ENCODE data around the gene GPR108.

The GPR108 gene

GRCh38 chr19:6707011-6707657 is 30.2 kb downstream of the GPR108 start:
- DNase-seq, result no peak

GRCh38 chr19:6706633-6706958 is 30.8 kb downstream of the GPR108 start:
- H3K4me1 Mint-ChIP-seq, result peaks cover 6 to 9% of the 10 kb centered on the region in 2 donors
- no peak overlapping the region for H3K27ac Mint-ChIP-seq
- no peaks in the 10 kb centered on the region for H3K36me3 Mint-ChIP-seq
- DNase-seq (no peak), ATAC-seq (replicated peaks) (no peak)
- peaks cover 37 to 45% of the 10 kb centered on the region in 2 donors for H3K27me3 Mint-ChIP-seq
- no peak overlapping the region for H3K4me3 Mint-ChIP-seq
- no peaks in the 10 kb centered on the region for H3K9me3 Mint-ChIP-seq

More at GRCh38 chr19:6707011-6707657, 30.2 kb downstream of the GPR108 start:
- Mint-ChIP-seq H3K9me3 (no peaks in the 10 kb centered on the region), H3K4me3 (no peak overlapping the region), H3K27ac (no peak overlapping the region), H3K4me1 (peaks cover 6 to 9% of the 10 kb centered on the region in 2 donors), H3K27me3 (peaks cover 37 to 39% of the 10 kb centered on the region in 2 donors), H3K36me3 (no peaks in the 10 kb centered on the region)
- no peak for ATAC-seq (replicated peaks)

- ATAC-seq (replicated peaks), result no peak
- Mint-ChIP-seq H3K9me3 (no peaks in the 10 kb centered on the region), H3K27me3 (peaks cover 33 to 44% of the 10 kb centered on the region in 2 donors), H3K36me3 (no peaks in the 10 kb centered on the region), H3K27ac (no peak overlapping the region), H3K4me3 (no peak overlapping the region), H3K4me1 (peaks cover 6 to 9% of the 10 kb centered on the region in 2 donors)
- DNase-seq, result no peak
These were observed 31.3 kb downstream of the GPR108 start for GRCh38 chr19:6705931-6706632.

- Mint-ChIP-seq H3K4me1 (no peaks in the 10 kb centered on the region), H3K27ac (no peak overlapping the region), H3K36me3 (no peaks in the 10 kb centered on the region), H3K9me3 (no peaks in the 10 kb centered on the region), H3K4me3 (no peak overlapping the region), H3K27me3 (peaks cover 0 to 8% of the 10 kb centered on the region in 2 donors)
- DNase-seq (no peak), ATAC-seq (replicated peaks) (no peak)
These were observed 36.6 kb downstream of the GPR108 start for GRCh38 chr19:6700586-6701316.

GRCh38 chr19:6699935-6700334 is 37.4 kb downstream of the GPR108 start:
- H3K36me3 Mint-ChIP-seq, result no peaks in the 10 kb centered on the region
- H3K4me3 Mint-ChIP-seq, result no peak overlapping the region
- peaks cover 0 to 8% of the 10 kb centered on the region in 2 donors for H3K27me3 Mint-ChIP-seq
- no peaks in the 10 kb centered on the region for H3K9me3 Mint-ChIP-seq
- no peak overlapping the region for H3K27ac Mint-ChIP-seq
- H3K4me1 Mint-ChIP-seq, result no peaks in the 10 kb centered on the region
- DNase-seq (no peak), ATAC-seq (replicated peaks) (no peak)

- Mint-ChIP-seq H3K36me3 (no peaks in the 10 kb centered on the region), H3K27me3 (peaks cover 3 to 11% of the 10 kb centered on the region in 2 donors), H3K27ac (no peak overlapping the region), H3K4me3 (no peak overlapping the region), H3K9me3 (no peaks in the 10 kb centered on the region), H3K4me1 (peaks cover 0 to 1% of the 10 kb centered on the region in 2 donors)
- DNase-seq (no peak), ATAC-seq (replicated peaks) (peak; percentile 27 to 36)
These were observed 40.1 kb downstream of the GPR108 start for GRCh38 chr19:6697291-6697690.

GRCh38 chr19:6696239-6696820 is 41.0 kb downstream of the GPR108 start:
- DNase-seq, result no peak
- Mint-ChIP-seq H3K4me1 (peaks cover 0 to 3% of the 10 kb centered on the region in 2 donors), H3K4me3 (no peak overlapping the region), H3K9me3 (no peaks in the 10 kb centered on the region), H3K27me3 (peaks cover 6 to 7% of the 10 kb centered on the region in 2 donors), H3K27ac (no peak overlapping the region), H3K36me3 (no peaks in the 10 kb centered on the region)
- ATAC-seq (replicated peaks), result no peak

- Mint-ChIP-seq H3K4me1 (peaks cover 0 to 3% of the 10 kb centered on the region in 2 donors), H3K36me3 (no peaks in the 10 kb centered on the region), H3K9me3 (no peaks in the 10 kb centered on the region), H3K4me3 (no peak overlapping the region), H3K27ac (no peak overlapping the region), H3K27me3 (peaks cover 6 to 7% of the 10 kb centered on the region in 2 donors)
- DNase-seq (no peak), ATAC-seq (replicated peaks) (peak in 1 of 2 donors; percentile 33)
These were observed 43.1 kb downstream of the GPR108 start for GRCh38 chr19:6694147-6694815.

- H3K9me3 Mint-ChIP-seq, result peaks cover 1 to 2% of the 10 kb centered on the region in 2 donors
- H3K4me1 Mint-ChIP-seq, result peaks cover 0 to 4% of the 10 kb centered on the region in 2 donors
- H3K27me3 Mint-ChIP-seq, result peaks cover 6 to 7% of the 10 kb centered on the region in 2 donors
- no peak overlapping the region for H3K27ac Mint-ChIP-seq
- no peak overlapping the region for H3K4me3 Mint-ChIP-seq
- ATAC-seq (replicated peaks) (no peak), DNase-seq (no peak)
- no peaks in the 10 kb centered on the region for H3K36me3 Mint-ChIP-seq
These were observed 43.7 kb downstream of the GPR108 start for GRCh38 chr19:6693681-6694080.

GRCh38 chr19:6693056-6693471 is 44.3 kb downstream of the GPR108 start:
- no peaks in the 10 kb centered on the region for H3K36me3 Mint-ChIP-seq
- DNase-seq, result no peak
- no peak for ATAC-seq (replicated peaks)
- H3K9me3 Mint-ChIP-seq, result peaks cover 2 to 4% of the 10 kb centered on the region in 2 donors
- peaks cover 6 to 7% of the 10 kb centered on the region in 2 donors for H3K27me3 Mint-ChIP-seq
- peaks cover 0 to 6% of the 10 kb centered on the region in 2 donors for H3K4me1 Mint-ChIP-seq
- no peak overlapping the region for H3K4me3 Mint-ChIP-seq
- H3K27ac Mint-ChIP-seq, result no peak overlapping the region

- DNase-seq (no peak), ATAC-seq (replicated peaks) (no peak)
- Mint-ChIP-seq H3K27ac (no peak overlapping the region), H3K4me3 (no peak overlapping the region), H3K36me3 (no peaks in the 10 kb centered on the region), H3K9me3 (peaks cover 2 to 4% of the 10 kb centered on the region in 2 donors), H3K27me3 (peaks cover 6 to 7% of the 10 kb centered on the region in 2 donors), H3K4me1 (peaks cover 0 to 6% of the 10 kb centered on the region in 2 donors)
These were observed 45.4 kb downstream of the GPR108 start for GRCh38 chr19:6692027-6692426.

GRCh38 chr19:6691342-6691741 is 46.0 kb downstream of the GPR108 start:
- DNase-seq (no peak), ATAC-seq (replicated peaks) (no peak)
- H3K9me3 Mint-ChIP-seq, result peaks cover 2 to 4% of the 10 kb centered on the region in 2 donors
- no peak overlapping the region for H3K4me3 Mint-ChIP-seq
- H3K36me3 Mint-ChIP-seq, result no peaks in the 10 kb centered on the region
- H3K27me3 Mint-ChIP-seq, result peaks cover 6 to 7% of the 10 kb centered on the region in 2 donors
- peaks cover 0 to 6% of the 10 kb centered on the region in 2 donors for H3K4me1 Mint-ChIP-seq
- H3K27ac Mint-ChIP-seq, result no peak overlapping the region

GRCh38 chr19:6690160-6690885 is 47.1 kb downstream of the GPR108 start:
- Mint-ChIP-seq H3K36me3 (no peaks in the 10 kb centered on the region), H3K4me3 (no peak overlapping the region), H3K4me1 (peaks cover 0 to 6% of the 10 kb centered on the region in 2 donors), H3K9me3 (peaks cover 2 to 4% of the 10 kb centered on the region in 2 donors), H3K27me3 (peaks cover 6 to 7% of the 10 kb centered on the region in 2 donors), H3K27ac (no peak overlapping the region)
- DNase-seq (no peak), ATAC-seq (replicated peaks) (no peak)
